22Rv1 (cell line): ENCODE results near the gene RASL10A.

Source experiments
- CTCF ChIP-seq: fragments of 450-650 bp; IDR thresholded peaks from 2 replicates; pipeline ENCODE4 v1.5.1; 2017; ENCODE audit warnings: mild to moderate bottlenecking
- ZFX ChIP-seq: fragments of 450-650 bp; IDR thresholded peaks from 2 replicates; pipeline ENCODE4 v1.6.1; 2017; ENCODE audit warnings: antibody characterized with exemption, borderline replicate concordance

- no peak for TF ChIP-seq CTCF
- no peak for TF ChIP-seq ZFX
Observed at GRCh38 chr22:29299136-29299900, 16.2 kb downstream of the RASL10A start.
